GM12801 (cell line): ENCODE results near the gene SCN9A.

Source experiments
- TF ChIP-seq, protein P1 (sequence below): IDR thresholded peaks from one replicate; pipeline ENCODE4 v1.5.1; 2011; ENCODE audit warnings: control low read depth; ENCODE audit not compliant: insufficient read length; ENCODE audit errors: extremely low read depth

Gene SCN9A

GRCh38 chr2:166341426-166341825 is 34.3 kb downstream of the SCN9A start:
- TF ChIP-seq, protein P1, sequence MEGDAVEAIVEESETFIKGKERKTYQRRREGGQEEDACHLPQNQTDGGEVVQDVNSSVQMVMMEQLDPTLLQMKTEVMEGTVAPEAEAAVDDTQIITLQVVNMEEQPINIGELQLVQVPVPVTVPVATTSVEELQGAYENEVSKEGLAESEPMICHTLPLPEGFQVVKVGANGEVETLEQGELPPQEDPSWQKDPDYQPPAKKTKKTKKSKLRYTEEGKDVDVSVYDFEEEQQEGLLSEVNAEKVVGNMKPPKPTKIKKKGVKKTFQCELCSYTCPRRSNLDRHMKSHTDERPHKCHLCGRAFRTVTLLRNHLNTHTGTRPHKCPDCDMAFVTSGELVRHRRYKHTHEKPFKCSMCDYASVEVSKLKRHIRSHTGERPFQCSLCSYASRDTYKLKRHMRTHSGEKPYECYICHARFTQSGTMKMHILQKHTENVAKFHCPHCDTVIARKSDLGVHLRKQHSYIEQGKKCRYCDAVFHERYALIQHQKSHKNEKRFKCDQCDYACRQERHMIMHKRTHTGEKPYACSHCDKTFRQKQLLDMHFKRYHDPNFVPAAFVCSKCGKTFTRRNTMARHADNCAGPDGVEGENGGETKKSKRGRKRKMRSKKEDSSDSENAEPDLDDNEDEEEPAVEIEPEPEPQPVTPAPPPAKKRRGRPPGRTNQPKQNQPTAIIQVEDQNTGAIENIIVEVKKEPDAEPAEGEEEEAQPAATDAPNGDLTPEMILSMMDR = no peak

GRCh38 chr2:166338831-166339339 is 36.9 kb downstream of the SCN9A start:
- TF ChIP-seq, protein P1 = no peak

DNA sequence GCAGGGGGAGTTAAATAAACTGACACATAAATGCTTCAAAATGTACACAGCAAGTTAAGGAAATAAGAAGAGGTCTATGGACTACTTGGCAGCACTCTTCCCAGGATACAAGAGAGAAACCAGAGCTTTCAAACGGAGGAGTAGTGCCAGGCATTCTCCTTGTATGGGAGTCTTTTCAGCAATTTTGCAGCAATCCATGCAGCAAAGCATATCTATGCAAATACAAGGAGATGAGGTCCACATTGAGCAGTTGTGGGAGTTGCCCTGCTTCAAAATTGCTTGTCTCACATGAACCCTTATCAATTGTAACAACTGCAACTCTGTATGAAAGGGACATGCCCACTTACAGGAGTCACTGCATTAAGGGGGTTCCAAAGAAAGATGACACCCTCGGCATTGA is 37.8 kb downstream of the SCN9A start:
- TF ChIP-seq, protein P1 = no peak

GRCh38 chr2:166335284-166335683 is 40.5 kb downstream of the SCN9A start:
- TF ChIP-seq, protein P1 = no peak

GRCh38 chr2:166334805-166335204 is 40.9 kb downstream of the SCN9A start:
- TF ChIP-seq, protein P1 = no peak

DNA sequence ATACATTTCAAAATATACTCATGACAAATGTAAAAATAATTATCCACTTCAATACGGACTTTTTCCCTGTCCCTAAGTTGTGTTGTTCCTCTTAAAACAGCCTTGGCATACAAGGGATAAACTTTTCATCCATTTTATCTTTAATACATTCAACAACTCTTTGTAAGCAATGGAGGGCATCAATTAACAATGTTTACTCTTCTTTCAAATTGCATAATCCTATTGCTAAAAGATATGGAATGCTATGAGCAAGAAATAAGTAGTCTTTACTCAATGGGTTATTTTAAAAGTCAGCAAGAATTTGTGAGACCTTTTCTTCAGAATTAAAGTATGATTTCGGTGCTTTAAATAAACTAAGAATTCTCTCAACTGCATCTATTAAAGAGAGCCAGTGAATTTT is 41.9 kb downstream of the SCN9A start:
- TF ChIP-seq, protein P1 = no peak

DNA sequence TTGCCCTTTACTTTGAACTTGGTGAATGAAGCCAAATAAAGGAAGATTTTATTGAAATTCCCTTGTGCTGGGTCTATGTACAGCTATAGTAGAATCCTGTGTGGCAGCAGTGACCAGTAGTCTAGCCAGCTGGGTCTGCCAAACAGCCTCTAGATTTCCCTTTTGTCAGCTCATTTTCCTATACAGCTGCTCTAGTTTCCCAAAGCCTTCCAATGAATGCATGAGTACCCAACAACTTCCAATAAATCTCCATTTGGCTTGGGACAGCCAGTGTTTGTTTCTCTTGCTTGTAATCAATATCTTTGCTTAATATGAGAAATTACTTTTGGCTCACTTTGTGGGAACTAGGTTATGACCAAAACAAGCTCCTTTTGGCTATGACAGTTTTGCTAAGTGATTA is 43.6 kb downstream of the SCN9A start:
- TF ChIP-seq, protein P1 = no peak
